ENCODE results near the gene LPP. TPM values are rescaled to one million over a fixed set of nuclear protein-coding genes. Genes with fewer than 3 reads are reported as not detected.

The LPP gene
- total RNA-seq, 1 donor from 2014 or later = 23.1 TPM

DNA sequence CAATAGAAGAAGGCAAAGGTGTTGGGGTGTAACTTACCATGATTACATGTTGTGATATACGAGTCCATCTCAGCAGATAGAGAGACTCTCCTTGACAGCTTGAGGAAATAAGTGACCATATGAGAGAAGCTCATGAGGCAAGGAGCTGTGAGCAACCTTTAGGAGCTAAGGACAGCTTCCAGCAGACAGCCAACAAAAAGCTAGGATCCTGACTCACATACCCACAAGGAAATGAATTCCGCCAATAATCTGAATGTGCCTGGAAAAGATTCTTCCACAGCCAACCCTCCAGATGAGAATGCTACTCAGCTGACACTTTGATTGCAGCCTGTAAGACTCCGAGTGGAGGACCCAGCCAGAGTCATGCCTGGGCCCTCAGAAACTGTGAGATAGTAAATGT is 678.2 kb downstream of the LPP start:
- TF ChIP-seq, protein P1, sequence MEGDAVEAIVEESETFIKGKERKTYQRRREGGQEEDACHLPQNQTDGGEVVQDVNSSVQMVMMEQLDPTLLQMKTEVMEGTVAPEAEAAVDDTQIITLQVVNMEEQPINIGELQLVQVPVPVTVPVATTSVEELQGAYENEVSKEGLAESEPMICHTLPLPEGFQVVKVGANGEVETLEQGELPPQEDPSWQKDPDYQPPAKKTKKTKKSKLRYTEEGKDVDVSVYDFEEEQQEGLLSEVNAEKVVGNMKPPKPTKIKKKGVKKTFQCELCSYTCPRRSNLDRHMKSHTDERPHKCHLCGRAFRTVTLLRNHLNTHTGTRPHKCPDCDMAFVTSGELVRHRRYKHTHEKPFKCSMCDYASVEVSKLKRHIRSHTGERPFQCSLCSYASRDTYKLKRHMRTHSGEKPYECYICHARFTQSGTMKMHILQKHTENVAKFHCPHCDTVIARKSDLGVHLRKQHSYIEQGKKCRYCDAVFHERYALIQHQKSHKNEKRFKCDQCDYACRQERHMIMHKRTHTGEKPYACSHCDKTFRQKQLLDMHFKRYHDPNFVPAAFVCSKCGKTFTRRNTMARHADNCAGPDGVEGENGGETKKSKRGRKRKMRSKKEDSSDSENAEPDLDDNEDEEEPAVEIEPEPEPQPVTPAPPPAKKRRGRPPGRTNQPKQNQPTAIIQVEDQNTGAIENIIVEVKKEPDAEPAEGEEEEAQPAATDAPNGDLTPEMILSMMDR (IDR thresholded peaks at IDR 0.05; ENCODE audit: partially characterized antibody, unreplicated experiment) = no peak
- no peaks in the 10 kb centered on the region for H3K4me1 Mint-ChIP-seq (ENCODE audit: low read depth, unreplicated experiment)
- no peak overlapping the region for H3K27ac Mint-ChIP-seq (ENCODE audit: unreplicated experiment)
- DNase-seq = no peak
- no peaks in the 10 kb centered on the region for H3K9me3 Mint-ChIP-seq (ENCODE audit: unreplicated experiment)
- H3K4me3 Mint-ChIP-seq (ENCODE audit: unreplicated experiment) = no peak overlapping the region
- no peaks in the 10 kb centered on the region for H3K27me3 Mint-ChIP-seq (ENCODE audit: unreplicated experiment)
- no peaks in the 10 kb centered on the region for H3K36me3 Mint-ChIP-seq (ENCODE audit: unreplicated experiment)

DNA sequence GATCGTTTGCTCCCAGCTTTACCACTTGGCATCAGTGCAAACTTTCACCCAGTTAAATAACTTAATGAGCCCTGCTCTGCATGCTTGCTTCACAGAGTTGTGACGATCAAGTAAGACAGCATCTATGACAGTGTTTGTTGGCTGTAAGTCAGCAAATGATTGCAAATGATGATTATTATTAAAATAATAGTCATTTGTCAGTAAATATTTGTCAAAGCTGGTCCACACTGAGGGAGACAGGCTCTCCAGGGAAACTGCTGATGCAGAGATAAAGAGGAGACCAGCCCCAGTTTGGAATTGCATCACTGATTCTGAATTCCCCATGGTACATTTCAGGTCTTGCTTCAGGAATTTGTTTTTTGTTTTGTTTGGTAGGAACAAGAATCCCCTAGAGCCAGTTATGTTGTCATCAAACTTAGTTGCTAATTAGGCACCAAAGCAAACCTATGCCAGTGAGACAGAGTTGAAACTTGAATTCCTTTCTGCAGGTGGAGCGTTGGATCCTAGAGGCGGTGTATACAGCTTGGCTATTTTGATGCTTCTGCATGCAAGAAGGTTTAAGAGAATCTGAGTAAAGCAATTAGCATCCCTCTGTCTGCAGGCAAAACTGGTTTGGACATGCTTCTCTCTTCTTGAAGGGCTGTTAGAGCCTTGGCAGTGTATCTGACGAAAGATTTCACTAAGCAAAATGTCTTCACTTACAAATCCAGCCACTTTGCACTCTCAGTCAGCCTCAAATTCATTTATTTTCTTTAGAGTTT is 679.2 kb downstream of the LPP start:
- H3K27ac Mint-ChIP-seq (ENCODE audit: unreplicated experiment) = no peak overlapping the region
- no peaks in the 10 kb centered on the region for H3K9me3 Mint-ChIP-seq (ENCODE audit: unreplicated experiment)
- DNase-seq = no peak
- H3K27me3 Mint-ChIP-seq (ENCODE audit: unreplicated experiment) = no peaks in the 10 kb centered on the region
- TF ChIP-seq, protein P1 (IDR thresholded peaks at IDR 0.05; ENCODE audit: partially characterized antibody, unreplicated experiment) = no peak
- no peaks in the 10 kb centered on the region for H3K36me3 Mint-ChIP-seq (ENCODE audit: unreplicated experiment)
- no peaks in the 10 kb centered on the region for H3K4me1 Mint-ChIP-seq (ENCODE audit: low read depth, unreplicated experiment)
- no peak overlapping the region for H3K4me3 Mint-ChIP-seq (ENCODE audit: unreplicated experiment)

DNA sequence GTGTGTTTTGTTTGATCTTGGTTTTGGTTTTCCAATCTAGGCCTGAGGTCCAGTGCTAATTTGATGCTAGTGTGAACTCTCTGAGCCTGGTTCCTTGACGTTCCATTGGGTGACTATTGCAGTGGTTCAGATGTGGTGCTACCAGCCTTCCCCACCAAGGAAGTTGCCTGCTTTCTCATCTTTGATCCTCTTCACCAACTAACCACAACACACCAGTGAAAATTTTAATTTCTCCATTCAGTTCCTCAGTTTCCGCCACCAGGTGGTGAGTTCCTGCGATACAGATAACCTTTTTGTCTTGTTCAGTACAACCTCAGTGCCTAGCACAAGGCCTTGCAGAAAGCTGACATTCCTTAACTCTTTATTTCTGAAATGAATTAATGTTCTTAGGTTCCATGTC is 680.4 kb downstream of the LPP start:
- Mint-ChIP-seq H3K27me3 (ENCODE audit: unreplicated experiment) (no peaks in the 10 kb centered on the region), H3K4me3 (ENCODE audit: unreplicated experiment) (no peak overlapping the region), H3K4me1 (ENCODE audit: low read depth, unreplicated experiment) (no peaks in the 10 kb centered on the region), H3K9me3 (ENCODE audit: unreplicated experiment) (peaks cover 3% of the 10 kb centered on the region), H3K27ac (ENCODE audit: unreplicated experiment) (no peak overlapping the region), H3K36me3 (ENCODE audit: unreplicated experiment) (no peaks in the 10 kb centered on the region)
- TF ChIP-seq, protein P1 (IDR thresholded peaks at IDR 0.05; ENCODE audit: partially characterized antibody, unreplicated experiment) = no peak
- no peak for DNase-seq

DNA sequence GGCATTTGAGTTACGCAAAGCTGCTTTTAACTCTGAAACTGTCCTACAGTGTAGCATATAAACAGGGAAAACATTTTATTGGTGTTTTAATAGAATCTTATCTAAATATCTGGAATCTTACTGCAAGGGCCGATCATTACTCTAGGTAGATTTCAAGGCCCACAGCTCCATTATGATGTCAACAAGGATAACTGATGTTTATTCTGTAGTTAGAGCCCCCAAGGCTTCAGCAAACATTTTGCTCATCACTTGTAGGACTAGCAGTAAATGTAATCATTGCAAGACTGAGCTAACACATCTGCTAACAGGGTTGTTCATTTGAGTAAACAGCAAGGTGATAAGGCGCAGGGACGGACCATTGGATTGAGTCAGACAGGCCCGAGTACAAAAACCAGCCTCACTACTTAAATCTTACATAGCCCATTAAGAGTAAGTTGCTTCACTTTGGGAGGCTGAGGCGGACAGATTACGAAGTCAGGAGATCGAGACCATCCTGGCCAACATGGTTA is 685.3 kb downstream of the LPP start:
- Mint-ChIP-seq H3K4me1 (ENCODE audit: low read depth, unreplicated experiment) (no peaks in the 10 kb centered on the region), H3K4me3 (ENCODE audit: unreplicated experiment) (no peak overlapping the region), H3K27ac (ENCODE audit: unreplicated experiment) (no peak overlapping the region), H3K9me3 (ENCODE audit: unreplicated experiment) (peaks cover 3% of the 10 kb centered on the region), H3K36me3 (ENCODE audit: unreplicated experiment) (no peaks in the 10 kb centered on the region), H3K27me3 (ENCODE audit: unreplicated experiment) (no peaks in the 10 kb centered on the region)
- TF ChIP-seq, protein P1 (IDR thresholded peaks at IDR 0.05; ENCODE audit: partially characterized antibody, unreplicated experiment) = no peak
- no peak for DNase-seq

DNA sequence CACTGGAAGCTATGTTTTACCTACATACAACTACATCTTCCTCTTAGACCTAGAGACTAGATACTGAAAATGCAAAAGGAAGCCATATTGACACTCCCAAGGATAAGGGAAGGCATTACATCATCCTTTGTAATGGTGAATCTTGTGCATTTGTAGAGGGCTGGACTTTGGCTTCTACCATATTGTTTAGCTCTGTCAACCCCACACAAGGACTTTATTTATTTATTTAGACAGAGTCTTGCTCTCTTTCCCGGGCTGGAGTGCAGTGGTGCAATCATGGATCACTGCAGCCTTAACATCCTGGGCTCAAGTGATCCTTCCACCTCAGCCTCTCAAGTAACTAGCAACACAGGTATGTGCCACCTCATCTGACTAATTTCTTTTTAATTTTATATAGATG is 686.3 kb downstream of the LPP start:
- Mint-ChIP-seq H3K4me3 (ENCODE audit: unreplicated experiment) (no peak overlapping the region), H3K4me1 (ENCODE audit: low read depth, unreplicated experiment) (no peaks in the 10 kb centered on the region), H3K36me3 (ENCODE audit: unreplicated experiment) (no peaks in the 10 kb centered on the region), H3K27me3 (ENCODE audit: unreplicated experiment) (no peaks in the 10 kb centered on the region), H3K27ac (ENCODE audit: unreplicated experiment) (no peak overlapping the region), H3K9me3 (ENCODE audit: unreplicated experiment) (peaks cover 3% of the 10 kb centered on the region)
- no peak for DNase-seq
- TF ChIP-seq, protein P1 (IDR thresholded peaks at IDR 0.05; ENCODE audit: partially characterized antibody, unreplicated experiment) = no peak

Data from glutamatergic neuron (in vitro differentiated cells).